K562 (cell line): ENCODE data around the gene CEACAM18. TPM values are rescaled to one million over a fixed set of nuclear protein-coding genes. Genes with fewer than 3 reads are reported as not detected.

Source experiments
- ATAC-seq: fragments of 200-7000 bp; cut with Tn5 transposase; 3 replicates; pipeline ENCODE4 v1.9.1; 2020; ENCODE audit warnings: moderate library complexity
- BruUV-seq: library from RNA; stranded (reverse); fragments of 400-500 nt; replicated peaks from 2 replicates; lab custom pipeline; 2021; lab: Mats Ljungman, UMichigan
- CTCF ChIA-PET: fragments of 300-600 bp; formaldehyde crosslinking; extraction: SDS; loops from one replicate; lab custom pipeline; 2021; ENCODE audit warnings: low intra/inter-chr PET ratio; lab: Yijun Ruan, JAX
- POLR2A ChIA-PET: fragments of 300-600, 350-650 bp; sonication (Branson Sonifier 250); formaldehyde crosslinking; extraction: SDS; loops from one replicate; lab custom pipeline; 2021; ENCODE audit warnings: antibody characterized with exemption, inconsistent platforms; lab: Yijun Ruan, JAX
- DNase-seq, 4 experiments: peaks; one replicate each; pipeline versions ENCODE4 v3.0.0 to v3.0.0-alpha.2; 2011 to 2018; ENCODE audit warnings: low spot score in 3 of 4, mixed read lengths in 3 of 4; ENCODE audit errors: extremely low read depth in 1 of 4
- FAIRE-seq: peaks from 2 replicates; lab custom pipeline; 2011; peaks lifted over from hg19 to GRCh38; lab: Jason Lieb, UNC
- H2AFZ ChIP-seq: 2 replicates; pipeline ENCODE4 v1.6.0; 2011; ENCODE audit warnings: low read depth, low read length, control low read depth, inconsistent platforms
- H3K27ac ChIP-seq: fragments of 200-600 bp; 3 replicates; pipeline ENCODE4 v1.8.0; 2011; ENCODE audit warnings: low read depth, mild to moderate bottlenecking, control low read depth, inconsistent platforms, low read length, moderate library complexity, mixed read lengths; ENCODE audit errors: extremely low read depth
- H3K27me3 ChIP-seq, 2 experiments: fragments of 300-600 bp in 1 of 2; 2 replicates in 1 of 2; 3 replicates in 1 of 2; pipeline versions ENCODE4 v1.6.0 to v1.8.0; 2011; ENCODE audit warnings: inconsistent platforms in 2 of 2, low read length in 2 of 2, mild to moderate bottlenecking in 1 of 2, mixed read lengths in 1 of 2, moderate library complexity in 1 of 2; ENCODE audit not compliant: control insufficient read depth in 2 of 2, insufficient read depth in 2 of 2
- H3K36me3 ChIP-seq: fragments of 300-600 bp; 3 replicates; pipeline ENCODE4 v1.8.0; 2011; ENCODE audit warnings: mild to moderate bottlenecking, low read length, inconsistent platforms; ENCODE audit not compliant: control insufficient read depth, insufficient read depth
- H3K4me1 ChIP-seq, 2 experiments: fragments of 200-600 bp in 1 of 2; replicated peaks in 1 of 2; 2 replicates in 1 of 2; 3 replicates in 1 of 2; pipeline versions ENCODE4 v1.5.1 to v1.8.0; 2011; ENCODE audit warnings: inconsistent platforms in 2 of 2, low read length in 2 of 2, mild to moderate bottlenecking in 1 of 2, mixed read lengths in 1 of 2, moderate library complexity in 1 of 2; ENCODE audit not compliant: control insufficient read depth in 2 of 2, insufficient read depth in 2 of 2
- H3K4me2 ChIP-seq: 2 replicates; pipeline ENCODE4 v1.6.1; 2011; ENCODE audit warnings: low read length, control low read depth, inconsistent platforms, mixed read lengths; ENCODE audit not compliant: insufficient read depth
- H3K4me3 ChIP-seq: fragments of 200-600 bp; sonication (generic), shearing (Covaris generic); 2 replicates; pipeline ENCODE4 v1.5.1; 2016; ENCODE audit warnings: control low read depth, inconsistent platforms
- H3K79me2 ChIP-seq: fragments of 200-600 bp; 3 replicates; pipeline ENCODE4 v1.8.0; 2011; ENCODE audit warnings: low read length, inconsistent platforms; ENCODE audit not compliant: control insufficient read depth, insufficient read depth
- H3K9ac ChIP-seq, 2 experiments: 2 replicates each; pipeline versions ENCODE4 v1.6.0 to v1.6.1; 2011; ENCODE audit warnings: low read depth in 2 of 2, low read length in 2 of 2, control low read depth in 1 of 2, inconsistent platforms in 1 of 2, mild to moderate bottlenecking in 1 of 2, mixed read lengths in 1 of 2; ENCODE audit not compliant: insufficient read depth in 1 of 2
- H3K9me1 ChIP-seq: one replicate; pipeline ENCODE4 v1.6.0; 2011; ENCODE audit warnings: inconsistent platforms, mild to moderate bottlenecking, low read length, moderate library complexity; ENCODE audit not compliant: control insufficient read depth, insufficient read depth
- H3K9me3 ChIP-seq: replicated peaks from 2 replicates; pipeline ENCODE4 v1.5.1; 2011; ENCODE audit warnings: low read depth, low read length, inconsistent platforms; ENCODE audit not compliant: control insufficient read depth, insufficient read depth
- H4K20me1 ChIP-seq: replicated peaks from 2 replicates; pipeline ENCODE4 v1.6.1; 2011; ENCODE audit warnings: low read length, inconsistent platforms, mixed read lengths; ENCODE audit not compliant: control insufficient read depth, insufficient read depth
- CXXC5 ChIP-seq: fragments of 250-450 bp; sonication (Bioruptor Pico); IDR thresholded peaks from 2 replicates; pipeline ENCODE4 v1.8.0; 2022; ENCODE audit warnings: inconsistent platforms, mild to moderate bottlenecking, moderate library complexity
- DMBX1 ChIP-seq: fragments of 250-450 bp; sonication (Bioruptor Pico); IDR thresholded peaks from 2 replicates; pipeline ENCODE4 v1.8.0; 2022; ENCODE audit warnings: inconsistent platforms, mild to moderate bottlenecking, moderate library complexity, borderline replicate concordance
- NFE2L1 ChIP-seq: fragments of 450-650 bp; IDR thresholded peaks from 2 replicates; pipeline ENCODE4 v1.6.1; 2016; ENCODE audit warnings: missing genetic modification characterization, low read depth, mild to moderate bottlenecking, missing compliant biosample characterization, moderate library complexity, borderline replicate concordance
- NFIC ChIP-seq: fragments of 450-650 bp; IDR thresholded peaks from 2 replicates; pipeline ENCODE4 v1.6.1; 2017; ENCODE audit warnings: mild to moderate bottlenecking, inconsistent platforms
- NR2C2 ChIP-seq, 2 experiments: fragments of 200-800 bp in 1 of 2; sonication (Bioruptor generic) in 1 of 2; sonication (generic) in 1 of 2; formaldehyde crosslinking in 1 of 2; IDR thresholded peaks; 2 replicates each; pipeline versions ENCODE4 v1.6.1 to v1.8.0; 2016 to 2022; ENCODE audit warnings: mild to moderate bottlenecking in 1 of 2, missing compliant biosample characterization in 1 of 2, missing genetic modification characterization in 1 of 2, missing genetic modification reagents in 1 of 2
- PRPF4 ChIP-seq: fragments of 200-400 bp; formaldehyde crosslinking; IDR thresholded peaks from one replicate; pipeline ENCODE4 v1.6.1; 2017; ENCODE audit warnings: low read length, low read depth, mild to moderate bottlenecking; ENCODE audit not compliant: insufficient read depth, poor library complexity, severe bottlenecking
- RCOR1 ChIP-seq, 2 experiments: IDR thresholded peaks; 2 replicates each; pipeline ENCODE4 v1.6.1; 2012; ENCODE audit warnings: low read depth in 2 of 2, low read length in 2 of 2, borderline replicate concordance in 1 of 2, improper control_type of control experiment in 1 of 2
- SP1 ChIP-seq: sonication (generic); formaldehyde crosslinking; IDR thresholded peaks from 2 replicates; pipeline ENCODE4 v1.8.1; 2022; ENCODE audit warnings: mild to moderate bottlenecking, missing genetic modification reagents
- ZNF184 ChIP-seq: sonication (generic); formaldehyde crosslinking; IDR thresholded peaks from 2 replicates; pipeline ENCODE4 v1.5.0; 2020; ENCODE audit warnings: missing genetic modification reagents
- WGBS: fragments of 100-300 bp; shearing (Covaris generic); methylation state at CpG from one replicate; pipeline ENCODE4 v1.1.6; 2016; ENCODE audit warnings: low coverage, mixed read lengths; ENCODE audit not compliant: insufficient coverage; ENCODE audit errors: missing lambda C conversion rate; 5-methylcytosine and 5-hydroxymethylcytosine counted together
- in situ Hi-C: fragments of 300-500 bp; cut with MboI; formaldehyde crosslinking; loops from 4 replicates; pipeline ENCODE4 v1.15.0; 2018; ENCODE audit warnings: inconsistent platforms, mixed read lengths
- intact Hi-C: fragments of 100-400 bp; cut with micrococcal nuclease; formaldehyde crosslinking; loops from 2 replicates; pipeline ENCODE4 v1.14.2; 2022
- polyA plus RNA-seq, 8 experiments: library from polyadenylated mRNA; depleted of rRNA in 4 of 8; stranded (reverse) in 5 of 8; unstranded in 3 of 8; fragments of >200 nt; fragmentation: Nextera tagmentation in 2 of 8; fragmentation: Illumina TruSeq in 1 of 8; extraction: Ambion mirVana in 2 of 8; extraction: Trizol in 1 of 8; gene quantifications; 2 replicates each; pipeline versions ENCODE4 v1.2.1 to v1.2.3, GENCODE V29; 2011 to 2014; ENCODE audit warnings: inconsistent platforms in 1 of 8, missing spikeins in 1 of 8
- total RNA-seq, 7 experiments: library from RNA; depleted of rRNA in 6 of 7; stranded (reverse); fragments of >200 nt in 6 of 7; fragmentation: Illumina TruSeq in 2 of 7; extraction: Trizol in 2 of 7; gene quantifications; 2 replicates each; pipeline versions ENCODE4 v1.2.1 to v1.2.3, GENCODE V29; 2011 to 2021; ENCODE audit warnings: low replicate concordance in 1 of 7
- TF ChIP-seq, protein P1 (sequence below): sonication (generic); formaldehyde crosslinking; IDR thresholded peaks from 2 replicates; pipeline ENCODE4 v1.8.0; 2022; ENCODE audit warnings: missing genetic modification reagents, mild to moderate bottlenecking, moderate library complexity, borderline replicate concordance
- TF ChIP-seq, protein P2 (sequence below): fragments of 450-650 bp; conservative IDR thresholded peaks from 2 replicates; pipeline ENCODE4 v1.6.1; 2016; ENCODE audit warnings: missing genetic modification characterization, low read depth, mild to moderate bottlenecking, control low read depth, missing compliant biosample characterization
- TF ChIP-seq, protein P3 (sequence below): fragments of 450-650 bp; IDR thresholded peaks from 2 replicates; pipeline ENCODE4 v1.6.1; 2017; ENCODE audit warnings: antibody characterized with exemption, mild to moderate bottlenecking

Gene CEACAM18
- total and polyA plus RNA-seq, 9 of the 15 experiments (the other 6 are each of a cell fraction or from before 2014, with no cell fraction given), result 0.08 to 0.24 (median 0.15) TPM; not detected in 3

DNA sequence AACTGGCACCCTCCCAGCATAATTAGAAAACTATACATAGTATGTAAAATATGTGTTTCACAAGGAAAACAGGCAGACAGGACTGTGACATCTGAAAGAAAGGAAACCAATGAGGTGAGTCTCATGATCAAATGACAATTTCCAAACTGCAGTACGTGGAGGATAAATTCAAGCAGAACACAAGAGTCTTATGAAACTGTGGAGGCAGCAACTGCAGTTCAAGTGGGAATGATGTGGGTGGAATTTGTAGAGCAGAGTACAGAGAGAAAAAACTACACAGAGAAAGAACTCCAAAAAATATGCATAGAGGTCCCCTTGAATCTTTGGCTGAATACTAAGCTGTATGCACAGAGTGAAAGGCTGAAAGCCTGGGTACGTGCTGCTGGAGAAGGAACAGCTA lies 43.4 kb downstream of the CEACAM18 start (continued):
- TF ChIP-seq SP1 (CRISPR knock-in tag) (no peak), PRPF4 (no peak), NFE2L1 (tag) (no peak)
- TF ChIP-seq, protein P1, sequence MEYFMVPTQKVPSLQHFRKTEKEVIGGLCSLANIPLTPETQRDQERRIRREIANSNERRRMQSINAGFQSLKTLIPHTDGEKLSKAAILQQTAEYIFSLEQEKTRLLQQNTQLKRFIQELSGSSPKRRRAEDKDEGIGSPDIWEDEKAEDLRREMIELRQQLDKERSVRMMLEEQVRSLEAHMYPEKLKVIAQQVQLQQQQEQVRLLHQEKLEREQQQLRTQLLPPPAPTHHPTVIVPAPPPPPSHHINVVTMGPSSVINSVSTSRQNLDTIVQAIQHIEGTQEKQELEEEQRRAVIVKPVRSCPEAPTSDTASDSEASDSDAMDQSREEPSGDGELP (CRISPR knock-in tag), result no peak
- TF ChIP-seq, protein P2, sequence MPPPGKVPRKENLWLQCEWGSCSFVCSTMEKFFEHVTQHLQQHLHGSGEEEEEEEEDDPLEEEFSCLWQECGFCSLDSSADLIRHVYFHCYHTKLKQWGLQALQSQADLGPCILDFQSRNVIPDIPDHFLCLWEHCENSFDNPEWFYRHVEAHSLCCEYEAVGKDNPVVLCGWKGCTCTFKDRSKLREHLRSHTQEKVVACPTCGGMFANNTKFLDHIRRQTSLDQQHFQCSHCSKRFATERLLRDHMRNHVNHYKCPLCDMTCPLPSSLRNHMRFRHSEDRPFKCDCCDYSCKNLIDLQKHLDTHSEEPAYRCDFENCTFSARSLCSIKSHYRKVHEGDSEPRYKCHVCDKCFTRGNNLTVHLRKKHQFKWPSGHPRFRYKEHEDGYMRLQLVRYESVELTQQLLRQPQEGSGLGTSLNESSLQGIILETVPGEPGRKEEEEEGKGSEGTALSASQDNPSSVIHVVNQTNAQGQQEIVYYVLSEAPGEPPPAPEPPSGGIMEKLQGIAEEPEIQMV (tag), result no peak

DNA sequence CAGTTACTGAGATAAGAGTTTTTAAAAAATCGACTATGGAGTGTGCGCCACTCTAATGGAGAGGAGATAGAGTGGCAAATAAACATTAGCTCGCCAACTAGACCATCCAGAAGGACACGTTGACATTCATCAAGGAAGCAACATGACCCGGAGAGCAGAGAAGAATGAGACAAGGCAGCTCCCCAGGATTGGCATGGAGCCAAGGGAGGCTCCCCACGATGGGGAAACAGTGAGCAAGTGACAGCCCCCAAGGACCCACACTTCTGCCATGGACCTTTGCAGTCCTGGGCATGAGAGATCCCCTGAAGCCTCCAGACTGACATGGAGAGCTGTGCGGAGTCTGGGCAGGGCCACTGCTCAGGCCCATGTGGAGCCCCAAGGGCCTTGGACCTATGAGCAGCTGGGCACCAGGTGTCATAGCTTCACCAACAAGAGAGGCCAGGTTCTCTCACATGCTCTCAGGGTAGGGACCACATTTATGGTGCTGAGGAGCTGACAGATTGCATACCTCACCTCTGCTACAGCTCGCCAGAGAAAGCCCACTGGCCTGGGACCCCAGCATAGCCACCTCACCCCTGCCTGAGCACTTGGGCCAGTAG lies 46.4 kb downstream of the CEACAM18 start:
- ChIA-PET CTCF (no interaction called here), POLR2A (interaction anchor here (0.6 kb wide), 1 partner anchor 11 kb away, joined by 3 read pairs; no protein-coding TSS in a partner anchor)
- peak in 2 of 4 experiments; percentile 28 to 59 for DNase-seq
- Histone ChIP-seq H4K20me1 (no peaks in the 10 kb centered on the region), H3K9ac (peak overlapping the region; percentile 13 to 87; a peak in 3 of 4 replicates), H2AFZ (peak overlapping the region; percentile 85), H3K9me3 (peaks cover 2% of the 10 kb centered on the region; the same call in 1 of the 2 replicates), H3K4me2 (0 out of 2 replicates have a peak overlapping the region, but pooled peaks have one; percentile 4), H3K9me1 (no peaks in the 10 kb centered on the region), H3K4me3 (no peak overlapping the region), H3K4me1 (peaks cover 29 to 40% of the 10 kb centered on the region in 2 experiments), H3K27ac (peak overlapping the region; percentile 38; the same call in 1 of the 3 replicates), H3K36me3 (0 out of 3 replicates have a peak, but pooled peaks cover 2% of the 10 kb centered on the region), H3K27me3 (no peaks in the 10 kb centered on the region), H3K79me2 (no peaks in the 10 kb centered on the region)
- intact Hi-C loops (no loop called here), in situ Hi-C loops (no loop called here)
- 48% methylated on average over 8 of the region's 8 CpGs for WGBS
- ATAC-seq, result peak; percentile 55
- BruUV-seq, result no TSS peak
- FAIRE-seq, result peak; percentile 35
- TF ChIP-seq DMBX1 (CRISPR knock-in tag) (peak; percentile 45; the same call in 1 of the 2 replicates), CXXC5 (CRISPR knock-in tag) (0 out of 2 replicates have a peak, but pooled peaks have one; percentile 30), RCOR1 (IDR thresholded peaks at IDR 0.05; ENCODE audit: borderline replicate concordance in 1 of 2, low read depth in 2 of 2, low read length in 2 of 2) (peak in 1 of 2 experiments; percentile 6; a peak in 1 of 4 replicates), NR2C2 (CRISPR knock-in tag; IDR thresholded peaks at IDR 0.05) (no peak), NR2C2 (tag; IDR thresholded peaks at IDR 0.05) (peak; percentile 16; the same call in 1 of the 2 replicates), ZNF184 (no peak), NFIC (peak; percentile 98)
- TF ChIP-seq, protein P3, sequence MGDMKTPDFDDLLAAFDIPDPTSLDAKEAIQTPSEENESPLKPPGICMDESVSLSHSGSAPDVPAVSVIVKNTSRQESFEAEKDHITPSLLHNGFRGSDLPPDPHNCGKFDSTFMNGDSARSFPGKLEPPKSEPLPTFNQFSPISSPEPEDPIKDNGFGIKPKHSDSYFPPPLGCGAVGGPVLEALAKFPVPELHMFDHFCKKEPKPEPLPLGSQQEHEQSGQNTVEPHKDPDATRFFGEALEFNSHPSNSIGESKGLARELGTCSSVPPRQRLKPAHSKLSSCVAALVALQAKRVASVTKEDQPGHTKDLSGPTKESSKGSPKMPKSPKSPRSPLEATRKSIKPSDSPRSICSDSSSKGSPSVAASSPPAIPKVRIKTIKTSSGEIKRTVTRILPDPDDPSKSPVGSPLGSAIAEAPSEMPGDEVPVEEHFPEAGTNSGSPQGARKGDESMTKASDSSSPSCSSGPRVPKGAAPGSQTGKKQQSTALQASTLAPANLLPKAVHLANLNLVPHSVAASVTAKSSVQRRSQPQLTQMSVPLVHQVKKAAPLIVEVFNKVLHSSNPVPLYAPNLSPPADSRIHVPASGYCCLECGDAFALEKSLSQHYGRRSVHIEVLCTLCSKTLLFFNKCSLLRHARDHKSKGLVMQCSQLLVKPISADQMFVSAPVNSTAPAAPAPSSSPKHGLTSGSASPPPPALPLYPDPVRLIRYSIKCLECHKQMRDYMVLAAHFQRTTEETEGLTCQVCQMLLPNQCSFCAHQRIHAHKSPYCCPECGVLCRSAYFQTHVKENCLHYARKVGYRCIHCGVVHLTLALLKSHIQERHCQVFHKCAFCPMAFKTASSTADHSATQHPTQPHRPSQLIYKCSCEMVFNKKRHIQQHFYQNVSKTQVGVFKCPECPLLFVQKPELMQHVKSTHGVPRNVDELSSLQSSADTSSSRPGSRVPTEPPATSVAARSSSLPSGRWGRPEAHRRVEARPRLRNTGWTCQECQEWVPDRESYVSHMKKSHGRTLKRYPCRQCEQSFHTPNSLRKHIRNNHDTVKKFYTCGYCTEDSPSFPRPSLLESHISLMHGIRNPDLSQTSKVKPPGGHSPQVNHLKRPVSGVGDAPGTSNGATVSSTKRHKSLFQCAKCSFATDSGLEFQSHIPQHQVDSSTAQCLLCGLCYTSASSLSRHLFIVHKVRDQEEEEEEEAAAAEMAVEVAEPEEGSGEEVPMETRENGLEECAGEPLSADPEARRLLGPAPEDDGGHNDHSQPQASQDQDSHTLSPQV, result peak; percentile 67
